Skin epidermis (tissue), 12 donors: ENCODE results near the gene DNAH6.

Experiments used
- H3K27ac ChIP-seq, 21 experiments: fragments of 200-600 bp; sonication (generic) in 11 of 21; one replicate each; pipeline ENCODE4 v1.5.0; 2020; ENCODE audit warnings: mild to moderate bottlenecking in 3 of 21, inconsistent platforms in 2 of 21, moderate library complexity in 2 of 21
- H3K4me3 ChIP-seq, 7 experiments: fragments of 200-600 bp; sonication (generic) in 2 of 7; one replicate each; pipeline ENCODE4 v1.5.0; 2020; ENCODE audit warnings: inconsistent platforms in 2 of 7, mild to moderate bottlenecking in 2 of 7, moderate library complexity in 1 of 7

The DNAH6 gene

GRCh38 chr2:84579661-84580060 is 63.4 kb downstream of the DNAH6 start:
- Histone ChIP-seq H3K4me3 (no peak overlapping the region), H3K27ac (no peak overlapping the region)

DNA sequence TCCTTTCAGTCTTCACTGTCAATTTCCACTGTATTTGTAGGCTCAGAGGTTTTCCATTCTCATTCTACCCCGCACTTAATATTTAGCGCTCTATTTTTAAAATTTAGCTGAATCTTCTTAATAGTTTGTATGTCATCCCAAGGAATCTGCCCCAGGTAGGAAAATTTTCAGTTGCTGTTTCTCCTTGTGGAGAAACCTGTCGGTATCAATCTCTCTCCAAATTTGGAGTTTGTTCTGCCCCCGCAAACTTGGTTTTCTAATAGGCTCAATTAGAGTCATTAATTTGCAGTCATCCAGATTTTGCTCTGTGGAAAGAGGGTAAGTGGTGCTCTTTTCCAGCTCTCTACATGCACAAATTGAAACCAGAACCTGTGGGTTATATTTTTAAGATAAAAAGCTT is 87.6 kb downstream of the DNAH6 start:
- Histone ChIP-seq H3K27ac (no peak overlapping the region), H3K4me3 (no peak overlapping the region)

DNA sequence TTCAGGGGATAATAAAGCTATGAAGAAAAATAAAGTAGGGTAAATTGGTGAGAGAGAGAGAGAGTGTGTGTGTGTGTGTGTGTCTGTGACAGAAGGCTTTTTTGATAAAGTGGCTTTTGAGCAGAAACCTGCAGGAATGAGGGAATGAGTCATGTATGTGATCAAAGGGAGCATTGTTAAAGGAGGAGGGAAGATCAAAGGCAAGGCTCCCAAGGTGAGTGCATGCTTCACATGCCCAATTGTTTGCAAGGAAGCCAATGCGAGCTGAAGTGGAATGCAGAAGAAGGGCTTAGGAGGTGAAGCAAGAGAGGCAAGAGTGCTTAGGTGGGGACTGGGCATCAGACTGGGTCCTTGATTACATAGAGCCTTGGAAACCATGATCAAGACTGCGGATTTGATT is 96.8 kb downstream of the DNAH6 start:
- no peak overlapping the region for H3K27ac ChIP-seq
- H3K4me3 ChIP-seq, result no peak overlapping the region

- no peak overlapping the region for H3K4me3 ChIP-seq
- H3K27ac ChIP-seq, result no peak overlapping the region
Observed at GRCh38 chr2:84619794-84620371, 103.6 kb downstream of the DNAH6 start.

- H3K27ac ChIP-seq, result no peak overlapping the region
- no peak overlapping the region for H3K4me3 ChIP-seq
Observed at GRCh38 chr2:84628486-84628885, 112.2 kb downstream of the DNAH6 start.

- Histone ChIP-seq H3K27ac (no peak overlapping the region), H3K4me3 (no peak overlapping the region)
Observed at GRCh38 chr2:84629550-84629949, 113.3 kb downstream of the DNAH6 start.

DNA sequence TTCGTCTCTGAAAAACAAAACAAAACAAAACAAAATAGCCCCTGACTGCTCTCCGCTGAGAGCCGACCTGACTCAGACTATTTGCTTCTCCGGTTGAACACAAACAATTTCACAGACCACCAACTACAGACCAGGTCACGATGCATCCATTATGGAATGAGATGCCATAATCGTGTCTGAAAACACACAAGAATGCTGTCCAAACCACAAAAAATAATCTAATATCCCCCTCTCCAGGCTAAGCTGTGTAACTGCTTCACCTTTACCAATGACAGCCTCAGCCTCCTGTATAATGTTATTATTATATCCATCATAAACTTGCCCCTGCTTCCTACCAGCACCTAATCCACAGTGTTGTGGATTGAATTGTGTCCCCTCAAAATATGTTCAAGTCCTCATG is 114.7 kb downstream of the DNAH6 start:
- Histone ChIP-seq H3K4me3 (no peak overlapping the region), H3K27ac (no peak overlapping the region)

DNA sequence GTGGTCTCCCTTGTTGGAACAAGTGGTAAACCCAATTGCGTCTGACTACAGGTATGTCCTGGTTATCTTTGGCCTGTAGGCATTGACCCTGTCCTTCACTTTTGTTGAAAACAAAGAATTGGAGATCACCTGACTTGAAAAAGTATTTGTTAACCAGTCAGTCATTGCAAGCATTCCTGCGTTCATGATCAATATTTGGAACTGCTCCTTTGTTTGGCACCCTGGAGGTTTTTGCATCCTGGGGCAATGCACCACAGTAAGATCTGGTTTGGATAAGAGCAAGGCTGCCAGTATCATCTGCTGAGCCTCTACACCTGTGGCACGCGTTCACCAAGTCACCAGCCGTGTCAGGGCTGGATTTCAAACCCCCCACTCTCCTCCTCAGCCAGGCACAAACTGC is 115.7 kb downstream of the DNAH6 start:
- no peak overlapping the region for H3K4me3 ChIP-seq
- H3K27ac ChIP-seq, result no peak overlapping the region

GRCh38 chr2:84636080-84636971 is 120.0 kb downstream of the DNAH6 start:
- Histone ChIP-seq H3K4me3 (no peak overlapping the region), H3K27ac (no peak overlapping the region)

DNA sequence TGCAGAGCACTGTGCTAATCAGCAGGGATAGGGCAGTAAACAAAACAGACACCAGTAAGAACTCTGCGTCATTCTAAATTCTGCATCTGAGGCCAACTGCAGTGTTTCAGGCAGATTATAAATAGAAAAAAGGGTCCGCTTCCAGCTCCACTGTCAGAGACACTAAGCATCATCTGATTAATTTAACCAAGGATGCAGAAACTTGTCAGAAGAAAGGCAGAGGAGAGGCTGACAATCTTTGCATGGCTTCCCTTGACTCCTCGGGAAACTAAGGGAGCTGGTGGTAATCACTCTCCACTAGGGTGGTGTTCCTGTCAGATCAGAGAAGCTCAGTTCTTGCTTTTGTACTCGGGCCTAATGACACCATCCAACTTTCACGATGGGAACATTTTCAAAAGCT is 123.5 kb downstream of the DNAH6 start:
- Histone ChIP-seq H3K4me3 (no peak overlapping the region), H3K27ac (no peak overlapping the region)

- Histone ChIP-seq H3K27ac (no peak overlapping the region), H3K4me3 (no peak overlapping the region)
Observed at GRCh38 chr2:84640411-84640810, 124.1 kb downstream of the DNAH6 start.

- Histone ChIP-seq H3K27ac (no peak overlapping the region), H3K4me3 (no peak overlapping the region)
Observed at GRCh38 chr2:84641021-84641420, 124.7 kb downstream of the DNAH6 start.

DNA sequence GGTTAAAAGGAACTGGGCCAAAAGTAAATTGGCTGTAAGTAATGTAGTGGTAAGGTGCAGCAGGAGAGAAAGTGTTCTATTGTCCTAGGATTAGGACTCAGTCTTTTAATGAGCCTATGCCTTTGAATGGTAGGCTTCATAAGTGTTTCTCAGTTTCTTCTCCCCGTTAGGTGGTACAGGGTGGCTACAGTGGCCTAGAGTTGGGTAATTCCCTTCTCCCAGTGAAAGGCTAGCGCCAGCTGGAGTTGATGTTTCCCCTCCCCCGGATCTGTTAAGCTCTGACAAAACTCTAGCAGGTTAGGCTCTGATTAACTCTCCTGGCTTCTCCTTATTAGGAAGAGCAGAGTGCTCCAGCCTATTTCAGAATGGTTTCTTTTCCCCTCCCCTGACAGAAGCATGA is 127.7 kb downstream of the DNAH6 start:
- Histone ChIP-seq H3K27ac (no peak overlapping the region), H3K4me3 (no peak overlapping the region)

GRCh38 chr2:84646514-84646913 is 130.2 kb downstream of the DNAH6 start:
- Histone ChIP-seq H3K4me3 (no peak overlapping the region), H3K27ac (no peak overlapping the region)

DNA sequence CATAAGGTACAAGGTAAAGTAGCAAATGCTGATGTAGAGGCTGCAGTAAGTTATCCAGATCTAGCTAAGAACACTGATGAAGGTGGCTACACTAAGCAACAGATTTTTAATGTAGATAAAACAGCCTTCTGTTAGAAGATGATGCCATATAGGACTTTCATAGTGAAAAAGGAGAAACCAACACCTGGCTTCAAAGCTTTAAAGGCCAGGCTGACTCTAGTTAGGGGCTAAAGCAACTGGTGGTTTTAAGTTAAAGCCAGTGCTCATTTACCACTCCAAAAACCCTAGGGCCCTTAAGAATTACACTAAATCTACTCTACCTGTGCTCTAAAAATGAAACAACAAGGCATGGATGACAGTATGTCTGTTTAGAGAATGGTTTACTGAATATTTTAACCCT is 131.0 kb downstream of the DNAH6 start:
- Histone ChIP-seq H3K27ac (no peak overlapping the region), H3K4me3 (no peak overlapping the region)

GRCh38 chr2:84649058-84649457 is 132.8 kb downstream of the DNAH6 start:
- Histone ChIP-seq H3K4me3 (no peak overlapping the region), H3K27ac (no peak overlapping the region)

DNA sequence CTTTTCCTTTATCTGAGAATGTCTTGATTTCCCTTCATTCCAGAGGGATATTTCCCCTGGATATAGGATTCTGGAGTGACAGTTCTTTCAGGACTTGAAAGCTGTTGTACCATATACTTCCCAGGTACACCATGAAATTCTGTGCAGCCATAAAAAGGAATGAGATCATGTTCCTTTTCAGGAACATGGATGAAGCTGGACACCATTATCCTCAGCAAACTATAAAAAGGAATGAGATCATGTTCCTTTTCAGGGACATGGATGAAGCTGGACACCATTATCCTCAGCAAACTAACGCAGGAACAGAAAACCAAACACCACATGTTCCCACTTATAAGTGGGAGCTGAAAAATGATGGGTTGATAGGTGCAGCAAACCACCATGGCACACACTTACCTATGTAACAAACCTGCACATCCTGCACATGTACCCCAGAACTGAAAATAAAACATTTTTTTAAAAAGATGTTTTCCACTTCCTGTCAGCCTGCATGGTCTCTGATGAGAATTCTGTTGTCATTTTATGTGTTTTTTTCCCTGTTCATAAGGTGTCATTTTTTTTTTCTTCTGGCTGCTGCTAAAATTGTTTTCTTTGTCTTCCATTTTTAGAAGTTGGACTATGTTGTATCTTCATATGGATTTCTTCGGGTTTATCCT is 133.3 kb downstream of the DNAH6 start:
- Histone ChIP-seq H3K27ac (no peak overlapping the region), H3K4me3 (no peak overlapping the region)

GRCh38 chr2:84652431-84652830 is 136.1 kb downstream of the DNAH6 start:
- Histone ChIP-seq H3K27ac (no peak overlapping the region), H3K4me3 (no peak overlapping the region)

DNA sequence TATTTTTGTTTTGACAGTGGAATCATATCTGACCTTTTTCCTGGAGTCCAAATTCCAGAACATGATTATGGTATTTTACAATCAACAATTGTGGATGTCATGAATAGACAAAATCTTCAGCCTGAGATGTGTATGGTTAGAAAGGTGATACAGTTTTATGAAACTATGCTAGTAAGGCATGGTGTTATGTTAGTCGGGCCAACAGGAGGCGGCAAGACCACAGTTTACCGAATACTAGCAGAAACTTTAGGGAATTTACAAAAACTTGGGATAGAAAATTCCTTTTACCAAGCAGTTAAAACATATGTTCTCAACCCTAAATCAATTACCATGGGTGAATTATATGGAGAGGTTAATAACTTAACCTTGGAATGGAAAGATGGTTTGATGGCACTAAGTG is 137.0 kb downstream of the DNAH6 start:
- no peak overlapping the region for H3K27ac ChIP-seq
- no peak overlapping the region for H3K4me3 ChIP-seq

- H3K27ac ChIP-seq, result no peak overlapping the region
Observed at GRCh38 chr2:84654414-84654813, 138.1 kb downstream of the DNAH6 start.

GRCh38 chr2:84669122-84669521 is 152.8 kb downstream of the DNAH6 start:
- no peak overlapping the region for H3K27ac ChIP-seq
- H3K4me3 ChIP-seq, result no peak overlapping the region

More at GRCh38 chr2:84654414-84654813, 138.1 kb downstream of the DNAH6 start:
- no peak overlapping the region for H3K4me3 ChIP-seq
